ENCODE data around the gene PSMD8. TPM values are rescaled to one million over a fixed set of nuclear protein-coding genes. Genes with fewer than 3 reads are reported as not detected.

The PSMD8 gene
- total and polyA plus RNA-seq, 2 of the 8 experiments (the other 6 are each of a cell fraction or from before 2014, with no cell fraction given) = 170 to 486 TPM

DNA sequence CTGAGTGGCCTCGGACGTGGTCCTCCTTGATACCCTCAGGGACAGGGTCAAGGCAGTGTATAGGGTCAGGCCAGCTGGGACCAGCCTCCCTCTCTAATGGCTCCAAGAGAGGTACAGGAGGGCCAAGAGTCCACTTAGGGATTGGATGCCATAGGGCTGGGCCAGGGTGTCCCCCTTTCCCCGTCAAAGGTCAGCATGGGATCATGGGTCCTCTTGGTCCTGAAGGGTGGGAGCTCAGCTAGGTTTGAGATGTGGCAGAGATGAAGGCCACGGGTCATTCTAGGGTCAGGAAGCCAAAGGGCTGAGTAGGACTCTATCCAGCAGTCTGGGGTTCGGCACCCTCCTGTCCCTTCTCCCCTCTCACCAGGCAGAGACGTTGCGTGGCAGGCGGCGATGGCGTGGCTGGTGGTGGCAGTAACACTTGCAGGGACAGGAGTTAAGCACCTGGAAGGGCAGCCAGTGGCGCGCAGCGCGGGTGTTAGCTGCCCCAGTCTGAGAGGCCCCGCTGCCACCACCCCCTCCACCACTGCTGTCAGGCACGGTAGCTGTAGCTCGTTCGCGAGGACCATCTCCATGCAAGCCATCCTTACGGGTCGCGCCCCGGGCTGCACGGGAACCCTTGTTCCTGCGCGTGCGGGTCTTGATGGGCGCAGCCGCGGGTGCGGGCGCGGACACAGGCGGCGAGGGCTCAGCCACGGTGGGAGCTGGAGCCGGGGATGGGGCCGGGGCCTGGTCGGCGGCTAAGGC, 10.9 kb downstream of the PSMD8 start:
- Histone ChIP-seq H2AK5ac (ENCODE audit: low read depth, low read length) (0 out of 2 replicates have a peak overlapping the region, but pooled peaks have one; percentile 19), H3K4me3 (ENCODE audit: extremely low read depth in 1 of 4, insufficient read depth in 2 of 4, low read depth in 3 of 4, low read length in 4 of 4) (0 out of 8 replicates have a peak overlapping the region, but pooled peaks of 1 of the 4 experiments have one; percentile 95), H2BK15ac (ENCODE audit: low read length) (no peak overlapping the region), H3K23ac (ENCODE audit: insufficient read length) (no peak overlapping the region), H4K8ac (ENCODE audit: extremely low read depth, insufficient read depth, low read length) (no peak overlapping the region), H3K9me3 (ENCODE audit: insufficient read depth in 2 of 2, low read depth in 1 of 2, low read length in 1 of 2) (no peaks in the 10 kb centered on the region), H3K27me3 (replicated peaks in 1 of 4; ENCODE audit: control insufficient read depth in 3 of 4, extremely low read depth in 1 of 4, insufficient read depth in 3 of 4, low read length in 3 of 4) (no peaks in the 10 kb centered on the region), H3K27ac (ENCODE audit: low read depth, low read length) (no peak overlapping the region), H2BK5ac (ENCODE audit: low read depth, low read length) (no peak overlapping the region), H4K91ac (replicated peaks; ENCODE audit: insufficient read length, low read length) (no peak overlapping the region), H3K56ac (replicated peaks; ENCODE audit: insufficient read length, low read depth, low read length) (no peak overlapping the region), H3K36me3 (ENCODE audit: control insufficient read depth in 2 of 4, insufficient read depth in 4 of 4, low read length in 3 of 4) (peaks cover 14 to 26% (median 22%) of the 10 kb centered on the region in 4 experiments; a peak in 7 of 8 replicates), H3K18ac (ENCODE audit: extremely low read depth, low read length) (no peak overlapping the region), H3K23me2 (ENCODE audit: low read depth, low read length) (peaks cover 12% of the 10 kb centered on the region), H2BK20ac (ENCODE audit: low read length) (no peak overlapping the region), H2BK12ac (ENCODE audit: low read depth, low read length) (no peak overlapping the region), H2BK120ac (replicated peaks; ENCODE audit: low read depth, low read length) (no peak overlapping the region), H3K79me1 (ENCODE audit: low read depth, low read length) (peaks cover 4% of the 10 kb centered on the region; the same call in 1 of the 2 replicates), H2AFZ (ENCODE audit: low read length) (no peak overlapping the region), H3K9ac (replicated peaks in 1 of 4; ENCODE audit: extremely low read depth in 1 of 4, low read depth in 3 of 4, low read length in 3 of 4) (no peak overlapping the region), H3K4ac (replicated peaks; ENCODE audit: insufficient read length, low read depth, low read length) (no peak overlapping the region), H3K4me1 (replicated peaks in 1 of 4; ENCODE audit: control insufficient read depth in 3 of 4, insufficient read depth in 4 of 4, low read length in 3 of 4) (peaks cover 3 to 18% (median 8%) of the 10 kb centered on the region in 4 experiments), H4K20me1 (replicated peaks in 1 of 2; ENCODE audit: control insufficient read depth in 1 of 2, insufficient read depth in 2 of 2, low read length in 2 of 2) (peaks cover 0 to 19% of the 10 kb centered on the region in 2 experiments), H4K5ac (ENCODE audit: insufficient read length, low read depth, low read length) (no peak overlapping the region), H3K4me2 (ENCODE audit: insufficient read depth in 1 of 2, low read depth in 2 of 2, low read length in 2 of 2) (peak overlapping the region; percentile 82 to 92; a peak in 2 of 4 replicates), H3K14ac (ENCODE audit: insufficient read length) (no peak overlapping the region), H3K79me2 (ENCODE audit: control insufficient read depth in 1 of 2, insufficient read depth in 2 of 2, low read length in 2 of 2) (peaks cover 0 to 3% of the 10 kb centered on the region in 2 experiments; a peak in 1 of 4 replicates)
- no peak for TF ChIP-seq KDM5A (IDR thresholded peaks at IDR 0.05; ENCODE audit: low read length)
- peak; percentile 31; the same call in 1 of the 2 replicates for TF ChIP-seq POLR2AphosphoS5 (IDR thresholded peaks at IDR 0.05; ENCODE audit: low read depth, low read length)
- TF ChIP-seq KDM1A (IDR thresholded peaks at IDR 0.05; ENCODE audit: borderline replicate concordance, low read length) = no peak
- TF ChIP-seq TAF7 (optimal IDR thresholded peaks at IDR 0.05; ENCODE audit: borderline replicate concordance, low read depth, low read length) = no peak
- no peak for TF ChIP-seq USF2 (IDR thresholded peaks at IDR 0.05; ENCODE audit: low read length)
- TF ChIP-seq JUND (IDR thresholded peaks at IDR 0.05; ENCODE audit: low read length) = no peak
- TF ChIP-seq GABPA (IDR thresholded peaks at IDR 0.05; ENCODE audit: borderline replicate concordance, insufficient read depth, low read length) = no peak
- TF ChIP-seq, protein P1, sequence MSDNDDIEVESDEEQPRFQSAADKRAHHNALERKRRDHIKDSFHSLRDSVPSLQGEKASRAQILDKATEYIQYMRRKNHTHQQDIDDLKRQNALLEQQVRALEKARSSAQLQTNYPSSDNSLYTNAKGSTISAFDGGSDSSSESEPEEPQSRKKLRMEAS (IDR thresholded peaks at IDR 0.05) = no peak
- WGBS, 2 experiments (ENCODE audit: extremely low coverage in 1 of 2, insufficient coverage in 1 of 2, insufficient read length in 1 of 2, insufficient replicate concordance in 2 of 2, low coverage in 1 of 2, low lambda C conversion rate in 2 of 2, missing lambda C conversion rate in 1 of 2) = 87% methylated on average over 37 of the region's 40 CpGs; no CpG with 5 or more reads in 1 of the 2 experiments
- ChIA-PET POLR2A (ENCODE audit: partially characterized antibody) (interaction anchor here (0.9 to 3.0 kb wide), 11 partner anchors 9 to 151 kb away, joined by 3 to 12 read pairs (median 3); partner anchors contain the start of gene PSMD8), CTCF (ENCODE audit: partially characterized antibody) (interaction anchor here (0.5 to 3.2 kb wide), 23 partner anchors 10 to 339 kb away, joined by 3 to 37 read pairs (median 4); partner anchors contain the start of genes CATSPERG, FAM98C, PPP1R14A and PSMD8)
- FAIRE-seq = no peak
- DNase-seq (ENCODE audit: low read depth in 1 of 2, low spot score in 2 of 2) = no peak

All from H1 (cell line).